PC-3 (cell line): ENCODE data around the gene WFS1. TPM values are rescaled to one million over a fixed set of nuclear protein-coding genes. Genes with fewer than 3 reads are reported as not detected.

ENCODE experiments used
- ATAC-seq: fragments of 200-7000 bp; cut with Tn5 transposase; 2 replicates; pipeline ENCODE4 v1.9.1; 2020; ENCODE audit warnings: mild to moderate bottlenecking, moderate library complexity
- BruUV-seq: library from RNA; stranded (reverse); fragments of 400-500 nt; replicated peaks from 2 replicates; lab custom pipeline; 2021; lab: Mats Ljungman, UMichigan
- CTCF ChIA-PET: fragments of 300-600 bp; sonication (Branson Sonifier 250); formaldehyde crosslinking; loops from one replicate; lab custom pipeline; 2022; ENCODE audit warnings: antibody characterized with exemption; lab: Charles Lee
- POLR2A ChIA-PET: fragments of 300-600 bp; sonication (Branson Sonifier 250); formaldehyde crosslinking; loops from one replicate; lab custom pipeline; 2022; ENCODE audit warnings: antibody characterized with exemption; ENCODE audit not compliant: unreplicated experiment; lab: Charles Lee
- DNase-seq: peaks from one replicate; pipeline ENCODE4 v3.0.0-alpha.2; 2015
- H2AFZ ChIP-seq: fragments of 300-600 bp; sonication (generic); 2 replicates; pipeline ENCODE4 v1.6.0; 2016; ENCODE audit warnings: antibody characterized with exemption, low read length
- H3F3A ChIP-seq: fragments of 300-600 bp; sonication (generic); one replicate; pipeline ENCODE4 v1.6.0; 2017; ENCODE audit warnings: antibody characterized with exemption, low read length, control low read depth, mild to moderate bottlenecking; ENCODE audit not compliant: unreplicated experiment
- H3K27ac ChIP-seq: fragments of 300-600 bp; sonication (generic); 2 replicates; pipeline ENCODE4 v1.5.1; 2016; ENCODE audit warnings: mild to moderate bottlenecking, low read length
- H3K27me3 ChIP-seq: fragments of 300-600 bp; sonication (generic); 2 replicates; pipeline ENCODE4 v1.6.1; 2016; ENCODE audit warnings: low read length, mixed read lengths
- H3K36me3 ChIP-seq: fragments of 300-600 bp; sonication (generic); 2 replicates; pipeline ENCODE4 v1.6.1; 2016; ENCODE audit warnings: low read depth, mixed run types, low read length, mixed read lengths
- H3K4me1 ChIP-seq: fragments of 300-600 bp; sonication (generic); 2 replicates; pipeline ENCODE4 v1.5.1; 2016; ENCODE audit warnings: low read length; ENCODE audit not compliant: insufficient read depth
- H3K4me2 ChIP-seq: fragments of 300-600 bp; sonication (generic); 2 replicates; pipeline ENCODE4 v1.6.0; 2016; ENCODE audit warnings: low read length
- H3K4me3 ChIP-seq: fragments of 300-600 bp; sonication (generic); 2 replicates; pipeline ENCODE4 v1.5.1; 2016; ENCODE audit warnings: mild to moderate bottlenecking, low read length, mixed read lengths
- H3K79me2 ChIP-seq: fragments of 300-600 bp; sonication (generic); 2 replicates; pipeline ENCODE4 v1.6.1; 2017; ENCODE audit warnings: low read length, mixed read lengths
- H3K9ac ChIP-seq: fragments of 300-600 bp; sonication (generic); 2 replicates; pipeline ENCODE4 v1.6.0; 2016; ENCODE audit warnings: mild to moderate bottlenecking, low read length
- H3K9me2 ChIP-seq: fragments of 300-600 bp; sonication (generic); replicated peaks from 2 replicates; pipeline ENCODE4 v1.6.1; 2016; ENCODE audit warnings: mixed run types, low read length, mixed read lengths
- H3K9me3 ChIP-seq: fragments of 300-600 bp; sonication (generic); 2 replicates; pipeline ENCODE4 v1.6.1; 2016; ENCODE audit warnings: low read length, mixed read lengths
- H4K20me1 ChIP-seq: fragments of 300-600 bp; sonication (generic); 2 replicates; pipeline ENCODE4 v1.6.1; 2016; ENCODE audit warnings: low read length, mixed read lengths
- EZH2 ChIP-seq: fragments of 300-600 bp; sonication (generic); IDR thresholded peaks from one replicate; pipeline ENCODE4 v1.6.1; 2017; ENCODE audit warnings: antibody characterized with exemption, mild to moderate bottlenecking, low read length; ENCODE audit not compliant: unreplicated experiment
- EZH2phosphoT487 ChIP-seq: fragments of 300-600 bp; sonication (generic); IDR thresholded peaks from 2 replicates; pipeline ENCODE4 v1.6.1; 2018; ENCODE audit warnings: mild to moderate bottlenecking, antibody characterized with exemption, low read length, borderline replicate concordance
- intact Hi-C: fragments of 100-400 bp; cut with micrococcal nuclease; formaldehyde crosslinking; loops from 2 replicates; pipeline ENCODE4 v1.9.0; 2023
- total RNA-seq: library from RNA; depleted of rRNA; stranded (reverse); fragments of >200 nt; gene quantifications from 2 replicates; pipeline ENCODE4 v1.2.3, GENCODE V29; 2014
- TF ChIP-seq, protein P1 (sequence below): fragments of 300-600 bp; sonication (generic); conservative IDR thresholded peaks from 2 replicates; pipeline ENCODE4 v1.5.1; 2017; ENCODE audit warnings: antibody characterized with exemption, low read depth, mild to moderate bottlenecking, low read length

WFS1 gene
- total RNA-seq, 1 experiment from 2014 or later = 35.7 TPM

DNA sequence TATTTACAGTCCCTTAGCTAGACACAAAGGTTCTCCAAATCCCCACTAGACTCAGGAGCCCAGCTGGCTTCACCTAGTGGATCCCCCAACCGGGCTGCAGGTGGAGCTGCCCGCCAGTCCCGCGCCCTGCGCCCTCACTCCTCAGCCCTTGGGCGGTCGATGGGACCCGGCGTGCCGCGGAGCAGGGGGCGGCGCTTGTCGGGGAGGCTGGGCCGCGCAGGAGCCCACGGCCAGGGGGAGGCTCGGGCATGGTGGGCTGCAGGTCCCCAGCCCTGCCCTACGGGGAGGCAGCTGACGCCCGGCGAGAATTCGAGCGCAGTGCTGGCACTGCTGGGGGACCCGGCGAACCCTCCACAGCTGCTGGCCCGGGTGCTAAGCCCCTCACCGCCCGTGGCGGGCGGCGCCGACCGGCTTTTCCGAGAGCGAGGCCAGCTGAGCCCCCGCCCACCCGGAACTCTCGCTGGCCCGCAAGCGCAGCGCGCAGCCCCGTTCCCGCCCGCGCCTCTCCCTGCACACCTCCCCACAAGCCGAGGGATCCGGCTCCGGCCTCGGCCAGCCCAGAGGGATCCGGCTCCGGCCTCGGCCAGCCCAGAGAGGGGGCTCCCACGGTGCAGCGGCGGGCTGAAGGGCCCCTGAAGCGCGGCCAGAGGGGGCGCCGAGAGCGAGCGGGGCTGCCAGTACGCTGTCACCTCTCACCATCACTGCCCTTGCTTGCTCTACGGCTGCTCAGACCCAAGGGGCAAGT, 39.4 kb downstream of the WFS1 start:
- no peaks in the 10 kb centered on the region for H3K9me2 ChIP-seq
- TF ChIP-seq, protein P1, sequence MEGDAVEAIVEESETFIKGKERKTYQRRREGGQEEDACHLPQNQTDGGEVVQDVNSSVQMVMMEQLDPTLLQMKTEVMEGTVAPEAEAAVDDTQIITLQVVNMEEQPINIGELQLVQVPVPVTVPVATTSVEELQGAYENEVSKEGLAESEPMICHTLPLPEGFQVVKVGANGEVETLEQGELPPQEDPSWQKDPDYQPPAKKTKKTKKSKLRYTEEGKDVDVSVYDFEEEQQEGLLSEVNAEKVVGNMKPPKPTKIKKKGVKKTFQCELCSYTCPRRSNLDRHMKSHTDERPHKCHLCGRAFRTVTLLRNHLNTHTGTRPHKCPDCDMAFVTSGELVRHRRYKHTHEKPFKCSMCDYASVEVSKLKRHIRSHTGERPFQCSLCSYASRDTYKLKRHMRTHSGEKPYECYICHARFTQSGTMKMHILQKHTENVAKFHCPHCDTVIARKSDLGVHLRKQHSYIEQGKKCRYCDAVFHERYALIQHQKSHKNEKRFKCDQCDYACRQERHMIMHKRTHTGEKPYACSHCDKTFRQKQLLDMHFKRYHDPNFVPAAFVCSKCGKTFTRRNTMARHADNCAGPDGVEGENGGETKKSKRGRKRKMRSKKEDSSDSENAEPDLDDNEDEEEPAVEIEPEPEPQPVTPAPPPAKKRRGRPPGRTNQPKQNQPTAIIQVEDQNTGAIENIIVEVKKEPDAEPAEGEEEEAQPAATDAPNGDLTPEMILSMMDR = no peak
- TF ChIP-seq EZH2 = no peak
- no peak for TF ChIP-seq EZH2phosphoT487
- intact Hi-C loops = no loop called here
- POLR2A ChIA-PET = no interaction called here
- no peak overlapping the region for H2AFZ ChIP-seq
- peaks cover 10% of the 10 kb centered on the region for H3K4me1 ChIP-seq
- no peaks in the 10 kb centered on the region for H3K79me2 ChIP-seq
- no peaks in the 10 kb centered on the region for H3K27me3 ChIP-seq
- H3K9ac ChIP-seq = no peak overlapping the region
- no peaks in the 10 kb centered on the region for H4K20me1 ChIP-seq
- no TSS peak for BruUV-seq
- CTCF ChIA-PET = no interaction called here
- H3K4me3 ChIP-seq = no peak overlapping the region
- DNase-seq (no peak), ATAC-seq (no peak)
- H3K27ac ChIP-seq = no peak overlapping the region
- no peaks in the 10 kb centered on the region for H3K9me3 ChIP-seq
- H3K4me2 ChIP-seq = no peak overlapping the region
- no peaks in the 10 kb centered on the region for H3F3A ChIP-seq
- H3K36me3 ChIP-seq = no peaks in the 10 kb centered on the region

DNA sequence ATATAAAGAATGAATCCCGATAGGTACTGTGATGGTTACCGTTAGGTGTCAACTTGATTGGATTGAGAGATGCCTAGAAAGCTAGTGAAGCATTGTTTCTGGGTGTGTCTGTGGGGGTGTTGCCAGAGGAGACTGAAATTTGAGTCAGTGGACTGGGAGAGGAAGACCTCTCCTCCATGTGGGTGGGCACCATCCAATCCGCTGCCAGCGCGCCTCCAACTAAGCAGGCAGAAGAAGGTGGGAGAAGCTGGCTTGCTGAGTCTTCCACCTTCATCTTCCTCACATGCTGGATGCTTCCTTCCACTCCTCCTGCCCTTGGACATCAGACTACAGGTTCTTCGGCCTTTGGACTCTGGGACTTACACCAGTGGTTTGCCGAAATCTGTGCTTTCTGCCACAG, 40.1 kb downstream of the WFS1 start:
- POLR2A ChIA-PET = no interaction called here
- Histone ChIP-seq H2AFZ (no peak overlapping the region), H3K36me3 (no peaks in the 10 kb centered on the region), H3K4me2 (no peak overlapping the region), H3F3A (no peaks in the 10 kb centered on the region), H3K27me3 (no peaks in the 10 kb centered on the region), H3K79me2 (no peaks in the 10 kb centered on the region), H3K27ac (no peak overlapping the region), H3K4me1 (peaks cover 16% of the 10 kb centered on the region), H4K20me1 (no peaks in the 10 kb centered on the region), H3K4me3 (no peak overlapping the region), H3K9me2 (no peaks in the 10 kb centered on the region), H3K9me3 (no peaks in the 10 kb centered on the region), H3K9ac (no peak overlapping the region)
- TF ChIP-seq EZH2 = no peak
- TF ChIP-seq, protein P1 = no peak
- TF ChIP-seq EZH2phosphoT487 = no peak
- no TSS peak for BruUV-seq
- ATAC-seq (no peak), DNase-seq (no peak)
- intact Hi-C loops = no loop called here
- CTCF ChIA-PET = no interaction called here

DNA sequence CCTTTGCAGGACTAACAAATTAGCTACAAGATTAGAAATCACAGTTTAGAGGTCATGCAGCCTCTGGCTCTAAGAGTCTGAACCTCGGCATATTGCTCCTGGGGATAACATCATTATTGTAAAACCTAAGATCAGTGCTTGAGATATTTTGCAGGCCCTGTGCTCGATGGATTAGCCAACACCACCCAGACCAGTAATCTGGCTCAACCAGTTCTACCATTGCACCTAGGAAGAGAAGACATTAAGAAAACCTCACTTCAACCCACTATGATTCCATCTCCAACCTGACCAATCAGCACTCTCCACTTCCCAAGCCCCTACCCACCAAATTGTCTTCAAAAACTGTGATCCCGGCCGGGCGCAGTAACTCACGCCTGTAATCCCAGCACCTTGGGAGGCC, 43.6 kb downstream of the WFS1 start:
- Histone ChIP-seq H3F3A (no peaks in the 10 kb centered on the region), H3K9me2 (no peaks in the 10 kb centered on the region), H3K36me3 (no peaks in the 10 kb centered on the region), H3K4me1 (peaks cover 23% of the 10 kb centered on the region), H3K4me2 (0 out of 2 replicates have a peak overlapping the region, but pooled peaks have one; percentile 37), H2AFZ (no peak overlapping the region), H3K79me2 (no peaks in the 10 kb centered on the region), H3K4me3 (no peak overlapping the region), H3K9me3 (no peaks in the 10 kb centered on the region), H4K20me1 (no peaks in the 10 kb centered on the region), H3K27me3 (no peaks in the 10 kb centered on the region), H3K9ac (no peak overlapping the region), H3K27ac (no peak overlapping the region)
- ATAC-seq (no peak), DNase-seq (peak; percentile 67)
- BruUV-seq = no TSS peak
- intact Hi-C loops = no loop called here
- POLR2A ChIA-PET = no interaction called here
- CTCF ChIA-PET = no interaction called here
- no peak for TF ChIP-seq EZH2
- TF ChIP-seq, protein P1 = no peak
- no peak for TF ChIP-seq EZH2phosphoT487
